ENCODE data around the gene MGRN1.
A peak's percentile ranks its signal among the peaks of the same experiment; 100 is the strongest.

Gene MGRN1

GRCh38 chr16:4675864-4676786 is 51.5 kb downstream of the MGRN1 start:
- peak; percentile 41 for DNase-seq (ENCODE audit: low read depth)

- DNase-seq (ENCODE audit: low read depth), result no peak
Measured at GRCh38 chr16:4676831-4677230, 52.2 kb downstream of the MGRN1 start.

GRCh38 chr16:4677390-4677789 is 52.8 kb downstream of the MGRN1 start:
- DNase-seq (ENCODE audit: low read depth), result no peak

GRCh38 chr16:4677994-4678393 is 53.4 kb downstream of the MGRN1 start:
- no peak for DNase-seq (ENCODE audit: low read depth)

- DNase-seq (ENCODE audit: low read depth), result no peak
Measured at GRCh38 chr16:4678596-4678995, 54.0 kb downstream of the MGRN1 start.

GRCh38 chr16:4679156-4679849 is 54.7 kb downstream of the MGRN1 start:
- DNase-seq (ENCODE audit: low read depth), result no peak

GRCh38 chr16:4679850-4680636 is 55.4 kb downstream of the MGRN1 start:
- DNase-seq (ENCODE audit: low read depth), result no peak

GRCh38 chr16:4680673-4681470 is 56.2 kb downstream of the MGRN1 start:
- DNase-seq (ENCODE audit: low read depth), result no peak

GRCh38 chr16:4681471-4682083 is 57.0 kb downstream of the MGRN1 start:
- no peak for DNase-seq (ENCODE audit: low read depth)

- no peak for DNase-seq (ENCODE audit: low read depth)
Measured at GRCh38 chr16:4682084-4682591, 57.5 kb downstream of the MGRN1 start.

- DNase-seq (ENCODE audit: low read depth), result no peak
Measured at GRCh38 chr16:4682616-4683254, 58.1 kb downstream of the MGRN1 start.

GRCh38 chr16:4683255-4684057 is 58.8 kb downstream of the MGRN1 start:
- DNase-seq (ENCODE audit: low read depth), result no peak

- DNase-seq (ENCODE audit: low read depth), result no peak
Measured at GRCh38 chr16:4684058-4684715, 59.6 kb downstream of the MGRN1 start.

- DNase-seq (ENCODE audit: low read depth), result no peak
Measured at GRCh38 chr16:4684763-4685162, 60.1 kb downstream of the MGRN1 start.

GRCh38 chr16:4685292-4685691 is 60.7 kb downstream of the MGRN1 start:
- DNase-seq (ENCODE audit: low read depth), result no peak

- no peak for DNase-seq (ENCODE audit: low read depth)
Measured at GRCh38 chr16:4685776-4686496, 61.3 kb downstream of the MGRN1 start.

GRCh38 chr16:4686497-4687210 is 62.0 kb downstream of the MGRN1 start:
- DNase-seq (ENCODE audit: low read depth), result no peak

GRCh38 chr16:4687416-4687815 is 62.8 kb downstream of the MGRN1 start:
- no peak for DNase-seq (ENCODE audit: low read depth)

Data from activated gamma-delta T cell treated with anti-CD3 and anti-CD28 coated beads, Interleukin-2, amount 50 U/mL, for 16 hours (primary cell).